ENCODE measurements around the gene PTGR3.

PTGR3 gene

DNA sequence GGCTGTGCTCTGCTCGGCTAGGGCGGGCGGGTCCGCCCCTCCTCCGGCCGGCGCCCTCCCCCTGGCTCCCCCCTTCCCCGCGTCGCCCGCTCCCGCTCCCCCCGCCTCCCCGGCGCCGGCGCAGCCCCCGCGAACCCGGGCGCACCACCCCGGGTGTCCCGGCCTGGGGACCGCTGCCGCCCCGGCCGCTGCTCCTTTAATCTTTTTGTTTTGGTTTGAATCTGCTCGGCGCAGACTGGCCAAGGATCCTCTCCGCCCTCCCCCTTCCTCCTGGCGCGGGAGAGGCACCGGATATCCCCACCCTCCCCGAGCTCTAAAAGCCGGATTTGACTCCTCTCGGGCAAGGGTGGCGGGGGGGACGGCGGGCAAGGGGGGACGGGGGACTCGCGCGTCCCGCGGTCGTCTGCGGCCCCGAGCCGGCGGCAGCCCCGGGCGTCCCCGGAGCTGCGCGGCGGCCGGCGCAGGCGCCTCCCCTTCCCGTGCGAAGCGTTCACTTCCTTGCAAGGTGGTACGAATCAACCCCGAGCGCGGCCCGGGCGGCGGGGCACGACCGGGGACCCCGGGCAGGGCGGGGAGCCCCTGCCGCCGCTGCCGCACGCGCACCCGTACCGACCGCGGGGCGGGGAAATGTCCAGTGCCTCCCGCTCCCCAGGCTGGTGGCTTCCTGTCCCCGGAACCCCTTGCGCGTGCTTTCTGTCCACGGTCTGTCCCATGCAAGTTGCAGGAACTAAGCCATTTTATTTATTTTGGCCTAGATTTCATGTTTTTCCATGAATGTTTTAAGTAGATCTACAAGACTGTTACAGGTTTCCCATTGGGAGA, at the start of gene PTGR3:
Gene PTGR3, minus strand, starts transcription at position 11 of the 822 bp plus-strand sequence. CDS start 81 bp downstream, outside the sequence.
- no peak for TF ChIP-seq CTCF (conservative IDR thresholded peaks at IDR 0.05; ENCODE audit: low read length)
- peak; percentile 79 for DNase-seq (ENCODE audit: low read depth)
- H3K4me3 ChIP-seq (ENCODE audit: low read length): peak within 1 kb of the TSS; percentile 93

- H3K4me3 ChIP-seq (ENCODE audit: low read length): no peak overlapping the region
- no peak for TF ChIP-seq CTCF (conservative IDR thresholded peaks at IDR 0.05; ENCODE audit: low read length)
- DNase-seq (ENCODE audit: low read depth): no peak
These were observed 48.7 kb upstream of the PTGR3 start for GRCh38 chr18:75257605-75258004.

DNA sequence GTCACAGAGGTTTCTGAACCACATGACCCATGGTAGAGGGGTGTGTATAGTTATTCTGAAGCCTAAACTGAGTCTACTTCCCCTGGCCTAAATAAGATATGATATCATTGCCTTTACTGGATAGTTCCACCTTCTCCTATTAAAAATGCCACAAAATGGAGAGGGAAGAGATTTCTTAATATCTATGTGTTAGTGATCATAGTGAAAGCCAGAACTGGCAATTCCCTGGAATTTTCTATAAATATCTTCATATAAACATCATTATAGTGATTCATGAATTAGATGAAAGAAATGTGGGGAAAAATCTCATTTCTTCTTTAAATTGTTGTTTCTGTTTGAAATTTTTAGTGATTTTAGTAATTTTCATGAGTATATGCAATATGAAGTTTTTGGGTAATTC, 47.4 kb upstream of the PTGR3 start:
- H3K4me3 ChIP-seq (ENCODE audit: low read length): no peak overlapping the region
- DNase-seq (ENCODE audit: low read depth): peak; percentile 12
- no peak for TF ChIP-seq CTCF (conservative IDR thresholded peaks at IDR 0.05; ENCODE audit: low read length)

DNA sequence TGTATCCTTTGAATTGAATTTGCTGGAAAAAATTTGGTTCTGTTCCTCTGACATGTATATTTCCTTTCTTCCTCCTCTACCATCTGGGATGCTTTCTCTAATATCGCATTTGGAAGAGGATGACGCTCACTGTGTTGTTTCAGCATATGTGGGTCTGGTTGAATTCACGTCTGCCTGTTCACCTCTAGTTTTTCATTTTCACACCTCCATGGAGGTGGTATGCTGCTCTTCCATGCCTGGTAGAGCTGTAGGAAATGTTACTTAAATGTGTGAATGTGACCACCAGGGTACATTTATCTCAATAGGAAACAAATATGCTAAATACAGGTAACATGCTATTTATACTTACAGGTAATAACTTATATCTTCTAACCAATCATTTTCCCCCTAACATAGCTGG, 46.2 kb upstream of the PTGR3 start:
- no peak for DNase-seq (ENCODE audit: low read depth)
- no peak for TF ChIP-seq CTCF (conservative IDR thresholded peaks at IDR 0.05; ENCODE audit: low read length)
- no peak overlapping the region for H3K4me3 ChIP-seq (ENCODE audit: low read length)

GRCh38 chr18:75253784-75254183, 44.8 kb upstream of the PTGR3 start:
- peak; percentile 41 for DNase-seq (ENCODE audit: low read depth)
- no peak for TF ChIP-seq CTCF (conservative IDR thresholded peaks at IDR 0.05; ENCODE audit: low read length)
- peak overlapping the region; percentile 2; the same call in 1 of the 2 replicates for H3K4me3 ChIP-seq (ENCODE audit: low read length)

DNA sequence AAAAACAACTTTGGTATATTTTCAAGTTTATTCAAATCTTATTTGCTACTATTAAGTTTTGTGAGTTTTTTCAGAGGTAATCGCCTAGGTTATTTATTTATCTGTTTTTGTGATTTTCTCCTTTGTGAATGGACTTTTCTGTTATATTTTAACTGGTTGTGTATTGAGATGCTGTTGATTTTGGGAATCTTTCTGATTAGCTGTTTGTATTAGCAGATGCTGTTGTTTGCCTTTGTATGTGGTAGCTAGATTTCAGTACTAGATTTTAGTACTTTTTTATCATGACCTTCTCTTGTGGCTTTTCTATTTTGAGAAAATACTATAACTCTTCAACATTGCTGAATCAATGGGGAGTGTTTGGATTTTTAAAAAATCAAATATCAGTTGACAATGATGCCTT, 44.1 kb upstream of the PTGR3 start:
- DNase-seq (ENCODE audit: low read depth): no peak
- no peak for TF ChIP-seq CTCF (conservative IDR thresholded peaks at IDR 0.05; ENCODE audit: low read length)
- no peak overlapping the region for H3K4me3 ChIP-seq (ENCODE audit: low read length)

- TF ChIP-seq CTCF (conservative IDR thresholded peaks at IDR 0.05; ENCODE audit: low read length): no peak
- no peak for DNase-seq (ENCODE audit: low read depth)
- H3K4me3 ChIP-seq (ENCODE audit: low read length): no peak overlapping the region
These were observed 43.2 kb upstream of the PTGR3 start for GRCh38 chr18:75252136-75252535.

All from AG10803 (cell line).